ENCODE results near the gene CNGA4. TPM values are rescaled to one million over a fixed set of nuclear protein-coding genes. Genes with fewer than 3 reads are reported as not detected.

The CNGA4 gene, protein sequence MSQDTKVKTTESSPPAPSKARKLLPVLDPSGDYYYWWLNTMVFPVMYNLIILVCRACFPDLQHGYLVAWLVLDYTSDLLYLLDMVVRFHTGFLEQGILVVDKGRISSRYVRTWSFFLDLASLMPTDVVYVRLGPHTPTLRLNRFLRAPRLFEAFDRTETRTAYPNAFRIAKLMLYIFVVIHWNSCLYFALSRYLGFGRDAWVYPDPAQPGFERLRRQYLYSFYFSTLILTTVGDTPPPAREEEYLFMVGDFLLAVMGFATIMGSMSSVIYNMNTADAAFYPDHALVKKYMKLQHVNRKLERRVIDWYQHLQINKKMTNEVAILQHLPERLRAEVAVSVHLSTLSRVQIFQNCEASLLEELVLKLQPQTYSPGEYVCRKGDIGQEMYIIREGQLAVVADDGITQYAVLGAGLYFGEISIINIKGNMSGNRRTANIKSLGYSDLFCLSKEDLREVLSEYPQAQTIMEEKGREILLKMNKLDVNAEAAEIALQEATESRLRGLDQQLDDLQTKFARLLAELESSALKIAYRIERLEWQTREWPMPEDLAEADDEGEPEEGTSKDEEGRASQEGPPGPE
- 0.10 TPM for polyA plus RNA-seq (2012; ENCODE audit: low read depth, missing spikeins)

DNA sequence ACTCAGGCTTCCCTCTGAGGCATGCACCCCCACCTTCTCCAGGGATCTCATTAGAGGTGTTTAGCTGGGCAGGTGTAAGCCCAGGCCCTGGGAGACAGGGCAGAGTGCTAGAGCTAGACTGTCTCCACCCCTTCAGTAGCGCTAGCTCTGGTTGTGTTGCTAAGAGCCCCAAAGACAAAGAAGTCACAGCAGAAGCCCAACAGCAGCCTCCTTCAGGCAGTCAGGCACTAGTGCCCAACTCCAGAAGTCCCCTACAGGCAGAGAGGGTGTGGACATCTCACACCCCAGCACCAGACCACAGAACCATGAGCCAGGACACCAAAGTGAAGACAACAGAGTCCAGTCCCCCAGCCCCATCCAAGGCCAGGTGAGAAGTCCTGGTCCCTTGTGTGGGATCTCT lies at the start of gene CNGA4:
Gene CNGA4 (plus strand): TSS at position 188 of the 400 bp plus-strand sequence. CDS start 118 bp downstream, at position 306.
- no peak for TF ChIP-seq TAF1 (IDR thresholded peaks at IDR 0.05; ENCODE audit: low read depth, low read length)
- no peak for TF ChIP-seq SPI1 (IDR thresholded peaks at IDR 0.05; ENCODE audit: low read depth, low read length)
- no peak for TF ChIP-seq PAX5 (IDR thresholded peaks at IDR 0.05; ENCODE audit: insufficient read depth, low read length, severe bottlenecking)
- no peak for TF ChIP-seq POLR2AphosphoS5 (IDR thresholded peaks at IDR 0.05; ENCODE audit: low read depth, low read length)
- TF ChIP-seq POU2F2 (IDR thresholded peaks at IDR 0.05; ENCODE audit: low read depth, low read length): no peak
- TF ChIP-seq POLR2A (IDR thresholded peaks at IDR 0.05; ENCODE audit: low read depth, low read length): no peak
- FAIRE-seq (no peak), DNase-seq (ENCODE audit: insufficient read length, low spot score) (no peak)

DNA sequence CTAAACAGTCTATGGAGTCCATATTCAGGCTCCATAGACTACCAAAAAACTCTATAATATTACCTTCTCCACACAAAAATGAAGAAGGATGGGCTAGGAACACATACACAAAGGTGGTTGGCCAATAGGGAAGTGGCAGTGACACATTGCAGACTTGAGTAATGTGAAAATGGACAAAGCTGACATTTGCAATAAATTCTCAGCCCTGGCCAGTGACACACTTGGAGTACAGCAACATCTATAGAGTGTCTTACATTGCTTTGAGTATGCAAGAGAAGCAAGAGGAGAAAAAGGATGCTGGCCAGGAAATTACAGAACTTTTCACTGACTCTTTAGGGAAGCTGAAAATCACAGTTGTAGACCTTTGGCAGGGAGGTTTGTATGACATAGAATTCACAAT lies 47.1 kb upstream of the CNGA4 start:
- DNase-seq (ENCODE audit: insufficient read length, low spot score) (no peak), FAIRE-seq (no peak)
- no peak for TF ChIP-seq SPI1 (IDR thresholded peaks at IDR 0.05; ENCODE audit: low read depth, low read length)
- no peak for TF ChIP-seq POU2F2 (IDR thresholded peaks at IDR 0.05; ENCODE audit: low read depth, low read length)
- no peak for TF ChIP-seq POLR2A (IDR thresholded peaks at IDR 0.05; ENCODE audit: low read depth, low read length)
- TF ChIP-seq PAX5 (IDR thresholded peaks at IDR 0.05; ENCODE audit: insufficient read depth, low read length, severe bottlenecking): no peak
- TF ChIP-seq TAF1 (IDR thresholded peaks at IDR 0.05; ENCODE audit: low read depth, low read length): no peak
- no peak for TF ChIP-seq POLR2AphosphoS5 (IDR thresholded peaks at IDR 0.05; ENCODE audit: low read depth, low read length)

DNA sequence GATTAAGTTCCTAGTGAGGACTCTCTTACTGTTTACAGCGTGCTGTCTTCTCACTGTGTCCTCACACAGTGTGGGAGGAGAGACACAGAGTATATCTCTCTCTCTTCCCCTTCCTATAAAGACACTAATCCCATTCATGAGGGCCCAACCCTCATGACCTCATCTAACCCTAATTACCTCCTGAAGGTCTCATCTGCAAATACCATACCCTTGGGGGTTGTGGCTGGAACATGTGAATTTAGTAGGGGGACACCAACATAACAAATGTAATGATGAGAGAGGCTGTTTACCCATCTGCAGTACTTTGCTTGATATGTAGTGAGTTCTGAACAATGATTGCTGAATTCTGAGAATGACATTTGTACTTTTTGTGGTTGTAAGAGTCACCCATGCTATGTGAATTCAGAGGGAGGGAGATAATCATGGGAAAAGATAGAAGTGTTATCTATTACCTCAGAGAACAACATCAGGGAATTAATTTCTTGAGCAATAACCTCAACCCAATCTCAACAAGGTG lies 44.8 kb upstream of the CNGA4 start:
- FAIRE-seq (no peak), DNase-seq (ENCODE audit: insufficient read length, low spot score) (no peak)
- TF ChIP-seq SPI1 (IDR thresholded peaks at IDR 0.05; ENCODE audit: low read depth, low read length) (no peak), POLR2A (IDR thresholded peaks at IDR 0.05; ENCODE audit: low read depth, low read length) (no peak), TAF1 (IDR thresholded peaks at IDR 0.05; ENCODE audit: low read depth, low read length) (no peak), PAX5 (IDR thresholded peaks at IDR 0.05; ENCODE audit: insufficient read depth, low read length, severe bottlenecking) (no peak), POU2F2 (IDR thresholded peaks at IDR 0.05; ENCODE audit: low read depth, low read length) (no peak), POLR2AphosphoS5 (IDR thresholded peaks at IDR 0.05; ENCODE audit: low read depth, low read length) (no peak)

DNA sequence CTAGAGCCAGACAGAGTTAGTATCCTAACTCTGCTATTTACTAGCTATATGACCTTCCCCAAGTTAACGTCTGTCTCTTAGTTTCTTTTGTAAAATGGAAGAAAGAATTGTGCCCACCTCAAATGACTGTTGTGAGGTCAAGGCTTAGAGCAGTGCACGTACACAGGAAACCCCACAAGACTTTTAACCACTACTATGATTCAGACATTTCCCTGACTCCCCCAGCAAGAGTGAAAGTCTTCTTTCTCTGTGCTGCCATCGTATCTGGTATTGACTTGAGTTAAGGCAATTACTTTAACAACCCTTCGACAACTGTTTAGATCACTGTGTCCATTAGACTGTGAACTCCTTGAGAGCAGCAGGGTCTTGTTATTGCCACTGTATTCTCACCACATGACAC lies 42.5 kb upstream of the CNGA4 start:
- FAIRE-seq (no peak), DNase-seq (ENCODE audit: insufficient read length, low spot score) (no peak)
- TF ChIP-seq SPI1 (IDR thresholded peaks at IDR 0.05; ENCODE audit: low read depth, low read length) (no peak), POU2F2 (IDR thresholded peaks at IDR 0.05; ENCODE audit: low read depth, low read length) (no peak), POLR2A (IDR thresholded peaks at IDR 0.05; ENCODE audit: low read depth, low read length) (no peak), POLR2AphosphoS5 (IDR thresholded peaks at IDR 0.05; ENCODE audit: low read depth, low read length) (no peak), TAF1 (IDR thresholded peaks at IDR 0.05; ENCODE audit: low read depth, low read length) (no peak), PAX5 (IDR thresholded peaks at IDR 0.05; ENCODE audit: insufficient read depth, low read length, severe bottlenecking) (no peak)

DNA sequence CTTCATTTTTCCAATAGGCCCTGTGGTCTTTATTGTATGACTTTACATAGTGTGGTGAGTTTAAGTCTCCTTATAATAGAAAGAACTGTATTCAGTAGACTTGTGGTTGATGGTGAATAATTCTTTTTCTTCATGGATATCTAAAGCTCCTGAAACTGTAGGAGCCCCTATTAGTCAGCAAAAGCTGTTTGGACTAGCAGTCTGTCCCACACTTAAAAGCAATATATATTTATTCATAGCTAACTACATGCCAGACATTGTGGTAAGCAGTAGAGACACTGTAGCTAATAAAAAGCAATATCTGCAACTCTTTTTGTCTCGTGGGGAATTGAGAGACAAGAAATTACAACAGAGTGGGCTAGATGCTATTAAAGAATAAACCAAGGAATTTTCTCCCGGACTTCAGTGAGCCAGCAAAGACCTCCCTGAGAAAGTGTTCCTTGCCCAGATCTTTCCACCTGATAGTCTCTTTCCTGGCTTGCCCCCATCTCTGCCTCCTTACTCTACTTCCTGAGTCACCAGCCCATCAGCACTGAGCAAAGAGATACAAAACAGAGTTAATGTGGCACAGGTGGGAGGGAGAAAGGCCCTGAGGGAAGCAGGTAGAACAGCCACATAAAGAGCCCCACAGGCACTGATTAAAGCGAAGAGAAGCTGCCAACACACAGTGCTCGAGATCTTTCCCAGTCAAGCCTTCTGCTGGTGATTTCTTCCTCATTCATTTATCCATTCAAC lies 41.3 kb upstream of the CNGA4 start:
- DNase-seq (ENCODE audit: insufficient read length, low spot score) (no peak), FAIRE-seq (no peak)
- TF ChIP-seq SPI1 (IDR thresholded peaks at IDR 0.05; ENCODE audit: low read depth, low read length): no peak

DNA sequence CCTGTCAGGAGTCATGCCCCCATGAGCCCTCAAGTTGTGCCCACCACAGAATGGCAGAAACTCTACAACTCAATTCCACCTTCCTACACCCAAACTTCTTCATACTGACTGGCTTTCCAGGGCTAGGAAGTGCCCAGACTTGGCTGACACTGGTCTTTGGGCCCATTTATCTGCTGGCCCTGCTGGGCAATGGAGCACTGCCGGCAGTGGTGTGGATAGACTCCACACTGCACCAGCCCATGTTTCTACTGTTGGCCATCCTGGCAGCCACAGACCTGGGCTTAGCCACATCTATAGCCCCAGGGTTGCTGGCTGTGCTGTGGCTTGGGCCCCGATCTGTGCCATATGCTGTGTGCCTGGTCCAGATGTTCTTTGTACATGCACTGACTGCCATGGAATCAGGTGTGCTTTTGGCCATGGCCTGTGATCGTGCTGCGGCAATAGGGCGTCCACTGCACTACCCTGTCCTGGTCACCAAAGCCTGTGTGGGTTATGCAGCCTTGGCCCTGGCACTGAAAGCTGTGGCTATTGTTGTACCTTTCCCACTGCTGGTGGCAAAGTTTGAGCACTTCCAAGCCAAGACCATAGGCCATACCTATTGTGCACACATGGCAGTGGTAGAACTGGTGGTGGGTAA lies 39.6 kb upstream of the CNGA4 start, which contains the start of gene OR52W1:
Gene OR52W1 (plus strand): TSS at position 51 of the 637 bp plus-strand sequence. CDS start 0 bp downstream, at position 51.
- no peak for FAIRE-seq
- no peak for DNase-seq (ENCODE audit: insufficient read length, low spot score)
- TF ChIP-seq POLR2AphosphoS5 (IDR thresholded peaks at IDR 0.05; ENCODE audit: low read depth, low read length) (no peak), TAF1 (IDR thresholded peaks at IDR 0.05; ENCODE audit: low read depth, low read length) (no peak), SPI1 (IDR thresholded peaks at IDR 0.05; ENCODE audit: low read depth, low read length) (no peak), POLR2A (IDR thresholded peaks at IDR 0.05; ENCODE audit: low read depth, low read length) (no peak), POU2F2 (IDR thresholded peaks at IDR 0.05; ENCODE audit: low read depth, low read length) (no peak), PAX5 (IDR thresholded peaks at IDR 0.05; ENCODE audit: insufficient read depth, low read length, severe bottlenecking) (no peak)

DNA sequence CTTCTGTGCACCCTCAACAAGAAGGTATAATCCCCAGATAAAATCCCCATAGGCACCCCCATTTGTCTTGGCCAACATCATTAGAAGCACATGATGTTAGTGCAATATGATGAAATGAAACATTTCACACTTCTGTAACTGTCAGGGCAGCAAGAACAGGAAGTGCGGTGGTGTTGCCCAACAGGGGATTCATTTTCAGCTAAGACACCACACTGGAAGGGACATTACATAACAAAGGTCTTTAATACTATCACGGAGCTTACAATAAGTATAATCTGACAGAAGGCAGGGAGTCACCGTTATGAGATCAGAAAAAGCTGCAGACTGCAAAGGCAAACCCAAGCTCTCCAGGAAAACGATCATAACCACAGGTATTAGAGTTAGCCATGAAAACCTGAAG lies 37.9 kb upstream of the CNGA4 start:
- DNase-seq (ENCODE audit: insufficient read length, low spot score) (no peak), FAIRE-seq (no peak)
- TF ChIP-seq SPI1 (IDR thresholded peaks at IDR 0.05; ENCODE audit: low read depth, low read length) (peak; percentile 45), TAF1 (IDR thresholded peaks at IDR 0.05; ENCODE audit: low read depth, low read length) (no peak)

DNA sequence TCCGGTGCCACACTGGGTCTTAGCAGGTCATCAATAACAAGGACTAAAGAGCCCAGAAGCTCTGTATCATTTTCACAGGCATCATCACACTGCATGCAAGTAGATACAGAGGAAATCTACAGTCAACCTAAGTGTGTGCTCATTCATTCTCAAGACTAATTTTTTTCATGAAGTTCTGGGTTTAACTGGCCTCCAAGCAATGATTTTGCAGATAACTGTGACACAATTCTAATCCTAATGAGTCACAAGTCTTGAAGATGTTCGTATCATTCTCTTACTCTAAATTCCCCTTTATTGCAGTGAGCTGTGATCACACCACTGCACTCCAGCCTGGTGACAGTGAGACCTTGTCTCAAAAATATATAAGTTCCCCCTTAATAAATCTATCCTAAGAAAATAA lies 37.4 kb upstream of the CNGA4 start:
- TF ChIP-seq POU2F2 (IDR thresholded peaks at IDR 0.05; ENCODE audit: low read depth, low read length) (no peak), TAF1 (IDR thresholded peaks at IDR 0.05; ENCODE audit: low read depth, low read length) (no peak), SPI1 (IDR thresholded peaks at IDR 0.05; ENCODE audit: low read depth, low read length) (no peak), POLR2AphosphoS5 (IDR thresholded peaks at IDR 0.05; ENCODE audit: low read depth, low read length) (no peak), POLR2A (IDR thresholded peaks at IDR 0.05; ENCODE audit: low read depth, low read length) (no peak), PAX5 (IDR thresholded peaks at IDR 0.05; ENCODE audit: insufficient read depth, low read length, severe bottlenecking) (no peak)
- no peak for FAIRE-seq
- no peak for DNase-seq (ENCODE audit: insufficient read length, low spot score)

DNA sequence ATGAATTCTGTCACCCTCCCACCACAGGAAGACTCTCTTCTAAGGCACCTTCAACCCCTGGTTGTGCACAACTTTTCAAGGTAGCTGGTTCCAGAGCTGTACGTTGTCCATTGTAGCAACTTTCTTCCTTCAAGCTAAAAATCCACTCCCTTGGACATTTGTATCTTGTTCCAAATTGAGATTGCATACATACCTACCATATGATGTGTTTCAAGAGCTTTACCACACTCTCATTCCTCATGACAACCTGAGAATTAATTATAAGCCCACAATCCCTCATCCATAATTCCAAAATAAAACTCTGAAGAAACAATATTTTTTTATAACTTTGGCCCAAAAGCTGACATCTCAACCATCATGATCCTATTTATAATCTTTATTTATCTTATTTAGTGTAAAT lies 36.8 kb upstream of the CNGA4 start:
- DNase-seq (ENCODE audit: insufficient read length, low spot score) (no peak), FAIRE-seq (no peak)
- TF ChIP-seq POLR2AphosphoS5 (IDR thresholded peaks at IDR 0.05; ENCODE audit: low read depth, low read length) (no peak), TAF1 (IDR thresholded peaks at IDR 0.05; ENCODE audit: low read depth, low read length) (no peak), POLR2A (IDR thresholded peaks at IDR 0.05; ENCODE audit: low read depth, low read length) (no peak), SPI1 (IDR thresholded peaks at IDR 0.05; ENCODE audit: low read depth, low read length) (no peak), POU2F2 (IDR thresholded peaks at IDR 0.05; ENCODE audit: low read depth, low read length) (no peak), PAX5 (IDR thresholded peaks at IDR 0.05; ENCODE audit: insufficient read depth, low read length, severe bottlenecking) (no peak)
